Stomach (tissue), 4 donors: ENCODE data around the gene JTB.

Experiments
- EP300 ChIP-seq: sonication (generic); formaldehyde crosslinking; IDR thresholded peaks from one replicate; pipeline ENCODE4 v1.6.1; 2017; ENCODE audit warnings: antibody characterized with exemption
- POLR2A ChIP-seq, 4 donors: fragments of 450-650 bp; IDR thresholded peaks; one replicate each; pipeline ENCODE4 v1.6.1; 2016; ENCODE audit warnings: antibody characterized with exemption in 4 of 4, control low read depth in 2 of 4, mild to moderate bottlenecking in 1 of 4, moderate library complexity in 1 of 4
- POLR2AphosphoS5 ChIP-seq, 3 donors: sonication (generic); formaldehyde crosslinking; IDR thresholded peaks; one replicate each; pipeline ENCODE4 v1.6.1; 2016; ENCODE audit warnings: antibody characterized with exemption in 3 of 3
- TF ChIP-seq, protein P1 (sequence below), 7 experiments: fragments of 450-650 bp in 4 of 7; fragments of 200-600 bp in 3 of 7; sonication (generic) in 3 of 7; IDR thresholded peaks; one replicate each; pipeline ENCODE4 v1.5.1; 2016 to 2019; ENCODE audit warnings: antibody characterized with exemption in 7 of 7, control low read depth in 2 of 7, mild to moderate bottlenecking in 1 of 7

DNA sequence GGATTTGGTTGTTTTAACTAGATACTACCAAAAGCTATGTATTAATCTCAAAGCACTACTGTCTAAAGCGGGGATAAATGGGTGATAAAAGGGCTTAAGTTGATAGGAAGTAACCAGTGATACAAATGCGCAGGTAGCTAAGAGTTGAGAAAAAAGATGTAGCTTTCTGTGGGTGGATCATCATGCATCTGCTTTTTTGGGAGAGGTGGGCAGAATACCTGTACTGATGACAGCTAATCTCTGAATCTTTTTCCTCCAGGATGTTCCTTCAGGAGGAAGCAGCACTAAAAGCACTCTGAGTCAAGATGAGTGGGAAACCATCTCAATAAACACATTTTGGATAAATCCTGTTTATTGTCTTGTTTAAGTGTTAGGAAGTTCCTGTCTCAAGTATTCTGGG is 14.3 kb upstream of the JTB start:
- TF ChIP-seq, protein P1, sequence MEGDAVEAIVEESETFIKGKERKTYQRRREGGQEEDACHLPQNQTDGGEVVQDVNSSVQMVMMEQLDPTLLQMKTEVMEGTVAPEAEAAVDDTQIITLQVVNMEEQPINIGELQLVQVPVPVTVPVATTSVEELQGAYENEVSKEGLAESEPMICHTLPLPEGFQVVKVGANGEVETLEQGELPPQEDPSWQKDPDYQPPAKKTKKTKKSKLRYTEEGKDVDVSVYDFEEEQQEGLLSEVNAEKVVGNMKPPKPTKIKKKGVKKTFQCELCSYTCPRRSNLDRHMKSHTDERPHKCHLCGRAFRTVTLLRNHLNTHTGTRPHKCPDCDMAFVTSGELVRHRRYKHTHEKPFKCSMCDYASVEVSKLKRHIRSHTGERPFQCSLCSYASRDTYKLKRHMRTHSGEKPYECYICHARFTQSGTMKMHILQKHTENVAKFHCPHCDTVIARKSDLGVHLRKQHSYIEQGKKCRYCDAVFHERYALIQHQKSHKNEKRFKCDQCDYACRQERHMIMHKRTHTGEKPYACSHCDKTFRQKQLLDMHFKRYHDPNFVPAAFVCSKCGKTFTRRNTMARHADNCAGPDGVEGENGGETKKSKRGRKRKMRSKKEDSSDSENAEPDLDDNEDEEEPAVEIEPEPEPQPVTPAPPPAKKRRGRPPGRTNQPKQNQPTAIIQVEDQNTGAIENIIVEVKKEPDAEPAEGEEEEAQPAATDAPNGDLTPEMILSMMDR (IDR thresholded peaks at IDR 0.05) = no peak
- no peak for TF ChIP-seq POLR2A (IDR thresholded peaks at IDR 0.05)
- TF ChIP-seq EP300 = no peak
- no peak for TF ChIP-seq POLR2AphosphoS5 (IDR thresholded peaks at IDR 0.05)
